Astrocyte (in vitro differentiated cells and primary cell): ENCODE measurements around the gene RNF167.

Source experiments
- EZH2 ChIP-seq: IDR thresholded peaks from 2 replicates; pipeline ENCODE4 v1.6.1; 2012; ENCODE audit warnings: mild to moderate bottlenecking, low read length, inconsistent platforms; ENCODE audit not compliant: insufficient read depth
- TF ChIP-seq, protein P1 (sequence below): IDR thresholded peaks from 2 replicates; pipeline ENCODE4 v1.5.1; 2011; ENCODE audit warnings: low read depth, mild to moderate bottlenecking, inconsistent platforms, low read length, moderate library complexity; ENCODE audit not compliant: insufficient read depth

DNA sequence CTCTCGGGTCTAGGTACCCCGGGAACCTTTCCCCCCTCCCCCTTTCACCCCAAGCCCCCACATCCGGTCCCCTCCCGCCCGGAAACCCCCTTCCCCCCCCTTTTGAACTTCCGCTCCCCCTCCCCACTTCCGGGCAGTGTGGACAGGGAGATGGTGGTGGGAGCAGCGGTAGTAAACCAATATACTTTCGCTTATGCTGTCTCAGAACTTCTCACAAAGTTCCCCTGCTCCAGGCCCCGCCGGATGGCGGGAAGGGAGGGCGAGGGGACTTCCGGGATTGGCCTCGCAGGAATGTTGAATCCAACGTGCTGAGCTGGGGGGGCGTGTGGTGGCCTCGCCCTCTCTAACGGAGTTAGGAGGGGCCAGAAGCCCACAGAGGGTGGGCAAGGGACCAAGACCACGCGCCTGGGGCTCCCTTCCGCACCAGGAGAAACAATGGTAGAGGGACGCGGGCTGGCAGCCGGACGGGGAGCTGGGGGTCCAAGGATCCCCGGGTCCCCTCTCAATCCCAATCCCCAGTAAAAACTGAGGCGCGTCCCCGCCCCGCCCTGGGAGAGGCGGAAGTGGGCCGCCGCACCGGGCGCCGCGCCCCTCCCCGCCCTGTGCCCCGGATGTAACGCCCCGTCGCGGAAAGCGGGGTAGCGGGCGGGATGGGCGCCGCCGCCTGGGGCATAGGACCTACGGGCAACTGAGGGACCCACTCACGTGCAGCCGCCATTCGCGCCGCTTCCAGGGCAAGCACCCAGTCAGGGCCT is 7.5 kb downstream of the RNF167 start:
- TF ChIP-seq, protein P1, sequence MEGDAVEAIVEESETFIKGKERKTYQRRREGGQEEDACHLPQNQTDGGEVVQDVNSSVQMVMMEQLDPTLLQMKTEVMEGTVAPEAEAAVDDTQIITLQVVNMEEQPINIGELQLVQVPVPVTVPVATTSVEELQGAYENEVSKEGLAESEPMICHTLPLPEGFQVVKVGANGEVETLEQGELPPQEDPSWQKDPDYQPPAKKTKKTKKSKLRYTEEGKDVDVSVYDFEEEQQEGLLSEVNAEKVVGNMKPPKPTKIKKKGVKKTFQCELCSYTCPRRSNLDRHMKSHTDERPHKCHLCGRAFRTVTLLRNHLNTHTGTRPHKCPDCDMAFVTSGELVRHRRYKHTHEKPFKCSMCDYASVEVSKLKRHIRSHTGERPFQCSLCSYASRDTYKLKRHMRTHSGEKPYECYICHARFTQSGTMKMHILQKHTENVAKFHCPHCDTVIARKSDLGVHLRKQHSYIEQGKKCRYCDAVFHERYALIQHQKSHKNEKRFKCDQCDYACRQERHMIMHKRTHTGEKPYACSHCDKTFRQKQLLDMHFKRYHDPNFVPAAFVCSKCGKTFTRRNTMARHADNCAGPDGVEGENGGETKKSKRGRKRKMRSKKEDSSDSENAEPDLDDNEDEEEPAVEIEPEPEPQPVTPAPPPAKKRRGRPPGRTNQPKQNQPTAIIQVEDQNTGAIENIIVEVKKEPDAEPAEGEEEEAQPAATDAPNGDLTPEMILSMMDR, result no peak
- no peak for TF ChIP-seq EZH2
